Fibroblast of the aortic adventitia (primary cell): Measurements from ENCODE around the gene C5orf58. TPM values are rescaled to one million over a fixed set of nuclear protein-coding genes. Genes with fewer than 3 reads are reported as not detected.
"Not testable (repeated sequence)": the region's sequence is repeated elsewhere in the genome, so short reads cannot be mapped to it uniquely, and the experiment has no call there.

Source experiments
- DNase-seq: peaks from one replicate; pipeline ENCODE4 v3.0.0-alpha.2; 2010; ENCODE audit warnings: low read depth
- H3K4me3 ChIP-seq: 2 replicates; pipeline ENCODE4 v1.5.1; 2011; ENCODE audit warnings: low read depth, mild to moderate bottlenecking, control low read depth, low read length, moderate library complexity
- total RNA-seq: library from RNA; depleted of rRNA; stranded (reverse); fragments of >200 nt; gene quantifications from 2 replicates; pipeline ENCODE4 v1.2.3, GENCODE V29; 2012; ENCODE audit warnings: low replicate concordance
- TF ChIP-seq, protein P1 (sequence below): IDR thresholded peaks from 2 replicates; pipeline ENCODE4 v1.5.1; 2011; ENCODE audit warnings: mild to moderate bottlenecking, low read length, control low read depth, inconsistent platforms; ENCODE audit not compliant: insufficient read depth

The C5orf58 gene
- total RNA-seq, 1 donor = not detected

DNA sequence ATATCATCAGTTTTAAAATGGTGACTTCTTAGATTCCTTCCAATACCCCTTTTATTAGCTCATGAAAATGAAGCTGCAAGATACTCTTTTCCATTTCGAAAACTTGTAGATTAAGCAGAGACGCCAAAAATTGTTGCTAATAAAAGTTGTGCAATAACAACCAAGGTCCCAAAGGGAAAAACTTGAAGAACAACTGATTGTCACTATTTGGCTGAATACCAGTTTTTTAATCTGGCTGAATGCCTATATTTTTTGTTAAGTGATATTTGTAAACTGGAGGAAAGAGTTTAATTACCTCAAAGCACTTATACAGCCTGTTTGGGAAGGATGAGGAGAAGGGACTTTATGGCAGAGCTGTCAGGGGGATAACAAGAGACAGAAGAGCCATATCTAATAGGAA is 14.6 kb downstream of the C5orf58 start:
- TF ChIP-seq, protein P1, sequence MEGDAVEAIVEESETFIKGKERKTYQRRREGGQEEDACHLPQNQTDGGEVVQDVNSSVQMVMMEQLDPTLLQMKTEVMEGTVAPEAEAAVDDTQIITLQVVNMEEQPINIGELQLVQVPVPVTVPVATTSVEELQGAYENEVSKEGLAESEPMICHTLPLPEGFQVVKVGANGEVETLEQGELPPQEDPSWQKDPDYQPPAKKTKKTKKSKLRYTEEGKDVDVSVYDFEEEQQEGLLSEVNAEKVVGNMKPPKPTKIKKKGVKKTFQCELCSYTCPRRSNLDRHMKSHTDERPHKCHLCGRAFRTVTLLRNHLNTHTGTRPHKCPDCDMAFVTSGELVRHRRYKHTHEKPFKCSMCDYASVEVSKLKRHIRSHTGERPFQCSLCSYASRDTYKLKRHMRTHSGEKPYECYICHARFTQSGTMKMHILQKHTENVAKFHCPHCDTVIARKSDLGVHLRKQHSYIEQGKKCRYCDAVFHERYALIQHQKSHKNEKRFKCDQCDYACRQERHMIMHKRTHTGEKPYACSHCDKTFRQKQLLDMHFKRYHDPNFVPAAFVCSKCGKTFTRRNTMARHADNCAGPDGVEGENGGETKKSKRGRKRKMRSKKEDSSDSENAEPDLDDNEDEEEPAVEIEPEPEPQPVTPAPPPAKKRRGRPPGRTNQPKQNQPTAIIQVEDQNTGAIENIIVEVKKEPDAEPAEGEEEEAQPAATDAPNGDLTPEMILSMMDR = no peak
- no peak overlapping the region for H3K4me3 ChIP-seq
- no peak for DNase-seq

DNA sequence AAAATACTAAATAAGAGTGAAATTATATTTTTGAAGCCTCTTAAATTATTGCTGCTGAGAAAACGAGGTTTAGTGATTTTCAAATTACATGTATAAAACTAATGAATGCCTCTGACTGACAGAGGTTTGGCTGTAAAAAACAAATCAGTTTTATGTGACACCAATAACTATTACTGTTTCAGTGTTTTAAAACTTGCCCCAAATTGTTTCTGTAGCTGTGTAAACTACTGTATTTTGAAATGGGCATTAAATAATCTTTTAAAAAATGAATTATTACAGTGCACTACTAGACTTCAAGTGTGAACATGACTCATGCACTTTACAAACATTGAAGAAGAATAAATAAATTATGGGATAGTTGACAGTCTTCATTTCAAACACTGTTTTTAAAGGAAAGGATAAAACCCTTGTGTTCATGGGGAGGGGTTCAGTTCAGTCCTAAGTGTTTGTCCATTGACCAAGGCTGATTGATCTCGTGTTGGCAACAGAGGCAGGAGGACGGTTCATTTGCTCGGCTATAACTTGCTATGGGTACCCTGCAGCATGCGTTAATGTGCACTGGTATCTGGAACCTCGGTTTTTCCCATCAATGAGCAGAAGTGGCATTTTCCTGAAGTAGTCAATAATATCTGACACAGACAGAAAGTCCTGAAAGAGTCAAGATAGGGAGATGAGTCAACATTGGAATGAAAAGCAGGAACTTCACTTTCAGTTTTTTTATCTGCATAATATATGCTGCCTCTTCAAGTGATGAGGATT is 15.6 kb downstream of the C5orf58 start:
- TF ChIP-seq, protein P1 = no peak
- H3K4me3 ChIP-seq = no peak overlapping the region
- no peak for DNase-seq

DNA sequence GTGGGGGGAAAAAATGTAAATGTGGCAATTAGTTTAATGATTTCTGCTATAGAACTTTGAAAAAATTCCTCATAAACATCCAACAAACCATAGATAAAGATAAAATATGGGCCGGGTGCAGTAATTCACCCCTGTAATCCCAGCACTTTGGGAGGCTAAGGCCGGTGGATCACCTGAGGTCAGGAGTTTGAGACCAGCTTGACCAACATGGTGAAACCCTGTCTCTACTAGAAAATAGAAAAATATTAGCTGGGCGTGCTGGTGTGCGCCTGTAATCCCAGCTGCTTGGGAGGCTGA is 16.1 kb downstream of the C5orf58 start:
- not testable (repeated sequence) for H3K4me3 ChIP-seq, DNase-seq

DNA sequence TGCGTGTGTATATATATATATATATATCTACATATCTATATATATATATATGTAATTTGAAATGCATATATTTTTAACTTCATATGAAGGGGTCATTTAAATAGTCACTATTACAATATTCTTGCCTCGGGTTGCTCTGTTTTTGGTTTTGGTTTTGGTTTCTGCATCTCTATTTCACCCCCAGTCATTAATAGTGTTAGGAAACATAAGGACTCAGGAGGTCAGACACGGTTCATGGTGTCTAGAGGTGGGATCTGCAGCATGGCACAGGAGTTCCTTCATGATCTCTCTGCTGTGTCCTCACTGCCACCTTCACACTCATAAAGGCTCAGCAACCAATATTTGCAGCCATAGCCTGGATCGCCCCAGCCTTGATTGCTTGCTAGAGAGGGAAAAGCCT is 16.6 kb downstream of the C5orf58 start:
- DNase-seq = no peak
- no peak overlapping the region for H3K4me3 ChIP-seq
- TF ChIP-seq, protein P1 = no peak

DNA sequence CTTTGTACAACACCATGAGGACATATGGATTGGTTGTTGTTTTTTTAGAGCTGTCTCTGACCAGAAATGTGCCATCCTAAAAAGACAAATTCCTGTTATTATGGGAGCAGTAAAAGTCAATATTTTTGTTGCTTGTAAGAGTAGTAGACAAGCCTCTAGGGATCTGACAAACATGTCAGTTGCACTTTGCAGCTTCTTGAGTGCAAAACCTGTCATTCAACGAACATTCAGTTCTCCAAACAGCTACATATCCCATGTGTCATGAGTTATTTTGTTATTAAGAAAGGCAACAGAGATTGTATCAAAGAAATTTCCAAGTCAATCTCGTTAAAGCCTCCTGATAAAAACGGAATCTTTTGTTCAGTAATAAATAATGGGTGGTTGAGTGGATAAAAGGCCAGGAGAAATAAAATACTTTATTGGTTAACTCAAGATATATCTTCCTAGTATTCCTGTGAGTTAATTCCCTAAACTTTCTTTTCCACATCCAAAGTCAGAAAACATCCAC is 18.1 kb downstream of the C5orf58 start:
- TF ChIP-seq, protein P1 = no peak
- H3K4me3 ChIP-seq = no peak overlapping the region
- DNase-seq = no peak

DNA sequence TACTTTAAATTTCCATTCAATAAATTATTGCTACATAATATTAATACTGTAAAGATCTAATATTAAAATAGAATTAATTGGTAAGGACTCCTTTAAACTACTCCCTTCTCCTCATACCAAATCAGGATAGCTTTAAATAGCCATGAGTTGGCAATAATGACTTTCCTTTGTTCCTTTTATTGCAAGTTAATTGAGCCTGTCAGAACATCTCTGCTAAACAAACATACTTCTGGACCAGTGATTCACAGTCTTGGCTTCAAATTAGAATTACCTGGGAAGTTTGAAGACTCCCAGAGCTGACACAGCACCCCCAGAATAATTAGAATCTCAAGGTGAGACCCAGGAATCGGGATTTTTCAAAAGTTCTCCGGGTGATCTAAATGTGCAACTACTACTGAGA is 18.7 kb downstream of the C5orf58 start:
- no peak overlapping the region for H3K4me3 ChIP-seq
- TF ChIP-seq, protein P1 = no peak
- no peak for DNase-seq

DNA sequence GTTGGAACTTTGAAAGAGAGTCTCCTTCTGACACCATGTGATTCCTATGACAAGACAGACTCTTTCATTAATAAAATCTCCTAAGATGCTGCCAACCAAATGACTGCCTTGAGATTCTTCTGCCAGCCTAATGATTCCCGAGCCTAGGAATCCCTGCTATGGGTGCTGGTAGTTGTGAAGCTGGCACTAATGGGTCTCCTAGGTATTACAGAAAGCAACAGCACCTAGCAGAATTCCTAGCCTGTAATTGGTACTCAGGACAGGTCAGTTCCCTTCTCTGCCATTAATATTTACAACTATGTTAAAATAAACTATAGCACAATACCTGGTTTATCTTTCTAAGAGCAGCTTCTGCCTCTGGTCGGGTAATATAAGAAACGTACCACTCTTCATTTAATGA is 19.3 kb downstream of the C5orf58 start:
- TF ChIP-seq, protein P1 = no peak

More for the DNA sequence above, 19.3 kb downstream of the C5orf58 start:
- H3K4me3 ChIP-seq = no peak overlapping the region
- no peak for DNase-seq
